Suprapubic skin (tissue), 4 donors: ENCODE measurements around the gene M6PR. TPM values are rescaled to one million over a fixed set of nuclear protein-coding genes. Genes with fewer than 3 reads are reported as not detected.

Experiments
- DNase-seq, 2 donors: peaks; one replicate each; pipeline ENCODE4 v3.0.0-alpha.2; 2019; ENCODE audit warnings: low spot score in 2 of 2
- H3K27ac ChIP-seq: fragments of 200-600 bp; sonication (generic); one replicate; pipeline ENCODE4 v1.5.1; 2019
- H3K27me3 ChIP-seq: fragments of 200-600 bp; sonication (generic); one replicate; pipeline ENCODE4 v1.5.1; 2019
- H3K36me3 ChIP-seq: fragments of 200-600 bp; sonication (generic); one replicate; pipeline ENCODE4 v1.5.1; 2019
- H3K4me1 ChIP-seq: fragments of 200-600 bp; sonication (generic); one replicate; pipeline ENCODE4 v1.5.1; 2019
- H3K4me3 ChIP-seq: fragments of 200-600 bp; sonication (generic); one replicate; pipeline ENCODE4 v1.5.1; 2019; ENCODE audit warnings: mild to moderate bottlenecking
- H3K9me3 ChIP-seq: fragments of 200-600 bp; sonication (generic); one replicate; pipeline ENCODE4 v1.5.1; 2019
- CTCF ChIP-seq, 2 donors: fragments of 200-600 bp in 1 of 2; fragments of 450-650 bp in 1 of 2; sonication (generic) in 1 of 2; IDR thresholded peaks; one replicate each; pipeline ENCODE4 v1.5.1; 2016 to 2019; ENCODE audit warnings: antibody characterized with exemption in 2 of 2, mild to moderate bottlenecking in 1 of 2, moderate library complexity in 1 of 2
- EP300 ChIP-seq: sonication (generic); formaldehyde crosslinking; IDR thresholded peaks from one replicate; pipeline ENCODE4 v1.6.1; 2017; ENCODE audit warnings: antibody characterized with exemption
- POLR2A ChIP-seq, 2 donors: fragments of 450-650 bp; IDR thresholded peaks; one replicate each; pipeline ENCODE4 v1.6.1; 2017; ENCODE audit warnings: antibody characterized with exemption in 2 of 2, mild to moderate bottlenecking in 2 of 2, moderate library complexity in 2 of 2
- POLR2AphosphoS5 ChIP-seq, 3 donors: sonication (generic); formaldehyde crosslinking; IDR thresholded peaks; one replicate each; pipeline ENCODE4 v1.6.1; 2017; ENCODE audit warnings: antibody characterized with exemption in 3 of 3
- WGBS: methylation state at CpG from one replicate; pipeline ENCODE4 v1.1.5; 2018; 5-methylcytosine and 5-hydroxymethylcytosine counted together
- total RNA-seq, 4 donors: library from RNA; depleted of rRNA; stranded (reverse); fragments of >200 nt; gene quantifications; one replicate each; pipeline ENCODE4 v1.1.0, GENCODE V29; 2016

Gene M6PR
- total RNA-seq, 4 donors from 2014 or later, result 75.8 to 138 (median 120) TPM

- no peaks in the 10 kb centered on the region for H3K9me3 ChIP-seq
- 60% methylated on average over 4 of the region's 4 CpGs for WGBS
- H3K36me3 ChIP-seq, result no peaks in the 10 kb centered on the region
- H3K4me3 ChIP-seq, result no peak overlapping the region
- no peaks in the 10 kb centered on the region for H3K27me3 ChIP-seq
- TF ChIP-seq POLR2A (IDR thresholded peaks at IDR 0.05), result no peak
- no peak for TF ChIP-seq EP300
- TF ChIP-seq CTCF (IDR thresholded peaks at IDR 0.05), result no peak
- no peak for TF ChIP-seq POLR2AphosphoS5 (IDR thresholded peaks at IDR 0.05)
- no peak for DNase-seq
- no peaks in the 10 kb centered on the region for H3K4me1 ChIP-seq
- no peak overlapping the region for H3K27ac ChIP-seq
Observed at GRCh38 chr12:8957561-8957960, 8.1 kb upstream of the M6PR start.

- Histone ChIP-seq H3K9me3 (no peaks in the 10 kb centered on the region), H3K4me3 (no peak overlapping the region), H3K36me3 (no peaks in the 10 kb centered on the region), H3K27me3 (no peaks in the 10 kb centered on the region), H3K4me1 (no peaks in the 10 kb centered on the region), H3K27ac (no peak overlapping the region)
- TF ChIP-seq EP300, result no peak
- no peak for TF ChIP-seq POLR2A (IDR thresholded peaks at IDR 0.05)
- TF ChIP-seq POLR2AphosphoS5 (IDR thresholded peaks at IDR 0.05), result no peak
- TF ChIP-seq CTCF (IDR thresholded peaks at IDR 0.05), result no peak
- WGBS, result 70% methylated on average over 6 of the region's 7 CpGs
- no peak for DNase-seq
Observed at GRCh38 chr12:8956772-8957171, 7.3 kb upstream of the M6PR start.

- 86% methylated on average over 15 of the region's 15 CpGs for WGBS
- Histone ChIP-seq H3K4me3 (no peak overlapping the region), H3K36me3 (no peaks in the 10 kb centered on the region), H3K9me3 (no peaks in the 10 kb centered on the region), H3K27me3 (no peaks in the 10 kb centered on the region), H3K4me1 (peaks cover 5% of the 10 kb centered on the region), H3K27ac (no peak overlapping the region)
- no peak for DNase-seq
- TF ChIP-seq POLR2AphosphoS5 (IDR thresholded peaks at IDR 0.05), result no peak
- TF ChIP-seq POLR2A (IDR thresholded peaks at IDR 0.05), result no peak
- TF ChIP-seq CTCF (IDR thresholded peaks at IDR 0.05), result no peak
- no peak for TF ChIP-seq EP300
Observed at GRCh38 chr12:8956073-8956472, 6.6 kb upstream of the M6PR start.

GRCh38 chr12:8953773-8954402, 4.4 kb upstream of the M6PR start:
- Histone ChIP-seq H3K4me3 (no peak overlapping the region), H3K4me1 (peaks cover 14% of the 10 kb centered on the region), H3K9me3 (no peaks in the 10 kb centered on the region), H3K27me3 (no peaks in the 10 kb centered on the region), H3K36me3 (no peaks in the 10 kb centered on the region), H3K27ac (no peak overlapping the region)
- no peak for TF ChIP-seq CTCF (IDR thresholded peaks at IDR 0.05)
- no peak for TF ChIP-seq POLR2AphosphoS5 (IDR thresholded peaks at IDR 0.05)
- no peak for TF ChIP-seq POLR2A (IDR thresholded peaks at IDR 0.05)
- TF ChIP-seq EP300, result no peak
- DNase-seq, result no peak
- 89% methylated on average over 8 of the region's 8 CpGs for WGBS

GRCh38 chr12:8951744-8952143, 2.3 kb upstream of the M6PR start:
- TF ChIP-seq CTCF (IDR thresholded peaks at IDR 0.05) (no peak), POLR2A (IDR thresholded peaks at IDR 0.05) (no peak), POLR2AphosphoS5 (IDR thresholded peaks at IDR 0.05) (no peak), EP300 (no peak)
- no peak for DNase-seq
- Histone ChIP-seq H3K4me1 (peaks cover 35% of the 10 kb centered on the region), H3K27ac (no peak overlapping the region), H3K36me3 (no peaks in the 10 kb centered on the region), H3K4me3 (no peak overlapping the region), H3K9me3 (no peaks in the 10 kb centered on the region), H3K27me3 (no peaks in the 10 kb centered on the region)
- WGBS, result 60% methylated on average over 1 of the region's 1 CpG
